WTC11 (cell line): ENCODE data around the gene STN1. TPM values are rescaled to one million over a fixed set of nuclear protein-coding genes. Genes with fewer than 3 reads are reported as not detected.
A peak's percentile ranks its signal among the peaks of the same experiment; 100 is the strongest.

Source experiments
- ATAC-seq: fragments of 200-7000 bp; cut with Tn5 transposase; 2 replicates; pipeline ENCODE4 v1.10.0; 2021; ENCODE audit warnings: mild to moderate bottlenecking, moderate library complexity
- CTCF ChIA-PET: fragments of 300-600 bp; sonication (Branson Sonifier 250); formaldehyde crosslinking; loops from one replicate; lab custom pipeline; 2021; ENCODE audit warnings: antibody characterized with exemption; lab: Charles Lee
- POLR2A ChIA-PET: fragments of 350-600 bp; sonication (Branson Sonifier 250); formaldehyde crosslinking; loops from one replicate; lab custom pipeline; 2021; ENCODE audit warnings: antibody characterized with exemption; lab: Charles Lee
- DNase-seq: peaks from one replicate; pipeline ENCODE4 v3.0.0; 2021; ENCODE audit warnings: low spot score
- H3K27ac Mint-ChIP-seq: 2 replicates; pipeline ENCODE4 v1.8.0; 2021; ENCODE audit warnings: mixed read lengths
- H3K27me3 Mint-ChIP-seq: 2 replicates; pipeline ENCODE4 v1.8.0; 2021; ENCODE audit warnings: low read depth, mild to moderate bottlenecking, moderate library complexity, mixed read lengths
- H3K36me3 Mint-ChIP-seq: 2 replicates; pipeline ENCODE4 v1.8.0; 2021; ENCODE audit warnings: mixed read lengths
- H3K4me1 Mint-ChIP-seq: 2 replicates; pipeline ENCODE4 v1.8.0; 2022; ENCODE audit warnings: mixed read lengths
- H3K4me3 Mint-ChIP-seq: 2 replicates; pipeline ENCODE4 v1.8.0; 2021; ENCODE audit warnings: mild to moderate bottlenecking, moderate library complexity, mixed read lengths
- H3K9me3 Mint-ChIP-seq: 2 replicates; pipeline ENCODE4 v1.8.0; 2021; ENCODE audit warnings: mixed read lengths
- AR ChIP-seq: fragments of 250-450 bp; sonication (Bioruptor Pico); IDR thresholded peaks from 2 replicates; pipeline ENCODE4 v1.9.0; 2021; ENCODE audit warnings: mild to moderate bottlenecking
- ATF6 ChIP-seq: sonication (generic); formaldehyde crosslinking; IDR thresholded peaks from 2 replicates; pipeline ENCODE4 v1.8.1; 2023; ENCODE audit warnings: mild to moderate bottlenecking, missing genetic modification reagents
- CBFB ChIP-seq: sonication (generic); formaldehyde crosslinking; IDR thresholded peaks from 2 replicates; pipeline ENCODE4 v1.8.1; 2022; ENCODE audit warnings: mild to moderate bottlenecking, low read depth, missing genetic modification reagents
- CREB1 ChIP-seq: sonication (generic); formaldehyde crosslinking; IDR thresholded peaks from 2 replicates; pipeline ENCODE4 v1.8.0; 2023; ENCODE audit warnings: mild to moderate bottlenecking, missing genetic modification reagents
- E2F4 ChIP-seq: sonication (generic); formaldehyde crosslinking; IDR thresholded peaks from 2 replicates; pipeline ENCODE4 v1.8.1; 2022; ENCODE audit warnings: low read depth, mild to moderate bottlenecking, moderate library complexity, missing genetic modification reagents, borderline replicate concordance
- EMX1 ChIP-seq: fragments of 250-450 bp; sonication (Bioruptor Pico); IDR thresholded peaks from 2 replicates; pipeline ENCODE4 v1.8.0; 2021; ENCODE audit warnings: mild to moderate bottlenecking
- ESRRA ChIP-seq: sonication (generic); formaldehyde crosslinking; IDR thresholded peaks from 2 replicates; pipeline ENCODE4 v1.8.1; 2022; ENCODE audit warnings: mild to moderate bottlenecking, missing genetic modification reagents, borderline replicate concordance
- FOXK1 ChIP-seq: sonication (generic); formaldehyde crosslinking; IDR thresholded peaks from 2 replicates; pipeline ENCODE4 v1.8.0; 2022; ENCODE audit warnings: mild to moderate bottlenecking, moderate library complexity, missing genetic modification reagents
- FOXP1 ChIP-seq: sonication (generic); formaldehyde crosslinking; IDR thresholded peaks from 2 replicates; pipeline ENCODE4 v1.8.0; 2022; ENCODE audit warnings: missing genetic modification reagents, mild to moderate bottlenecking, moderate library complexity, borderline replicate concordance
- HMGA2 ChIP-seq: fragments of 250-450 bp; sonication (Bioruptor Pico); IDR thresholded peaks from 2 replicates; pipeline ENCODE4 v1.4.0; 2021; ENCODE audit warnings: mild to moderate bottlenecking, moderate library complexity
- KAT7 ChIP-seq: sonication (generic); formaldehyde crosslinking; IDR thresholded peaks from 2 replicates; pipeline ENCODE4 v1.8.1; 2023; ENCODE audit warnings: missing genetic modification reagents, mild to moderate bottlenecking, borderline replicate concordance
- RELA ChIP-seq: sonication (generic); formaldehyde crosslinking; IDR thresholded peaks from 2 replicates; pipeline ENCODE4 v1.8.1; 2022; ENCODE audit warnings: missing genetic modification reagents, mild to moderate bottlenecking, borderline replicate concordance
- SMAD4 ChIP-seq: sonication (generic); formaldehyde crosslinking; IDR thresholded peaks from 2 replicates; pipeline ENCODE4 v1.8.0; 2022; ENCODE audit warnings: mild to moderate bottlenecking, missing genetic modification reagents
- USF2 ChIP-seq: sonication (generic); formaldehyde crosslinking; IDR thresholded peaks from 2 replicates; pipeline ENCODE4 v1.8.1; 2023; ENCODE audit warnings: mild to moderate bottlenecking, missing genetic modification reagents, moderate library complexity
- ZNF416 ChIP-seq: fragments of 250-450 bp; sonication (Bioruptor Pico); IDR thresholded peaks from 2 replicates; pipeline ENCODE4 v1.9.0; 2021; ENCODE audit warnings: mild to moderate bottlenecking, inconsistent platforms
- total RNA-seq: library from RNA; stranded (reverse); gene quantifications from 3 replicates; pipeline ENCODE4 v1.2.3, GENCODE V29; 2021
- TF ChIP-seq, protein P1 (sequence below): sonication (generic); formaldehyde crosslinking; IDR thresholded peaks from 2 replicates; pipeline ENCODE4 v1.8.0; 2023; ENCODE audit warnings: mild to moderate bottlenecking, missing genetic modification reagents
- TF ChIP-seq, protein P2 (sequence below): sonication (generic); formaldehyde crosslinking; IDR thresholded peaks from 2 replicates; pipeline ENCODE4 v1.8.1; 2022; ENCODE audit warnings: mild to moderate bottlenecking, moderate library complexity, missing genetic modification reagents
- TF ChIP-seq, protein P3 (sequence below): sonication (generic); formaldehyde crosslinking; IDR thresholded peaks from 2 replicates; pipeline ENCODE4 v1.8.1; 2023; ENCODE audit warnings: mild to moderate bottlenecking, missing genetic modification reagents
- TF ChIP-seq, protein P4 (sequence below): sonication (generic); formaldehyde crosslinking; IDR thresholded peaks from 2 replicates; pipeline ENCODE4 v1.8.1; 2022; ENCODE audit warnings: mild to moderate bottlenecking, missing genetic modification reagents, moderate library complexity, borderline replicate concordance

Gene STN1
- total RNA-seq, 1 experiment from 2014 or later = 13.9 TPM

DNA sequence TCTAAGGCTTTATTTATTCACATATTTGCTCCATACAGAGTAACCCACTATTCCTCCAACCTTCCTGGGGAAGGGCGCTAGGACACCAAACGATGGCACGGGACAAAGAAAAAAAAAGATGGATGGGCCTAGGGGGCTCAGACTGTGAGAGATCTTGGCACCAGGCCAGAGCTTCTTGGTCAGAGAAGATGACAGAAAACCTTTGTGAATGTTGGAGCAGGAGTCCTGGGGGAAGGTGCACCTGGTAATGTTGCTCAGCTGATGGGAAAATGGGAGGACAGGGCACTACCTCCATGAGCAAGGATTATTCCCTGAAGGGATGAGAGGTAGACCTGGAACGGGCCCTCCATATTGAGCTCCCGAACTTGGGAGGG lies 61.2 kb downstream of the STN1 start:
- H3K27me3 Mint-ChIP-seq = peaks cover 43% of the 10 kb centered on the region
- no peak for TF ChIP-seq HMGA2 (CRISPR knock-in tag)
- TF ChIP-seq, protein P1, sequence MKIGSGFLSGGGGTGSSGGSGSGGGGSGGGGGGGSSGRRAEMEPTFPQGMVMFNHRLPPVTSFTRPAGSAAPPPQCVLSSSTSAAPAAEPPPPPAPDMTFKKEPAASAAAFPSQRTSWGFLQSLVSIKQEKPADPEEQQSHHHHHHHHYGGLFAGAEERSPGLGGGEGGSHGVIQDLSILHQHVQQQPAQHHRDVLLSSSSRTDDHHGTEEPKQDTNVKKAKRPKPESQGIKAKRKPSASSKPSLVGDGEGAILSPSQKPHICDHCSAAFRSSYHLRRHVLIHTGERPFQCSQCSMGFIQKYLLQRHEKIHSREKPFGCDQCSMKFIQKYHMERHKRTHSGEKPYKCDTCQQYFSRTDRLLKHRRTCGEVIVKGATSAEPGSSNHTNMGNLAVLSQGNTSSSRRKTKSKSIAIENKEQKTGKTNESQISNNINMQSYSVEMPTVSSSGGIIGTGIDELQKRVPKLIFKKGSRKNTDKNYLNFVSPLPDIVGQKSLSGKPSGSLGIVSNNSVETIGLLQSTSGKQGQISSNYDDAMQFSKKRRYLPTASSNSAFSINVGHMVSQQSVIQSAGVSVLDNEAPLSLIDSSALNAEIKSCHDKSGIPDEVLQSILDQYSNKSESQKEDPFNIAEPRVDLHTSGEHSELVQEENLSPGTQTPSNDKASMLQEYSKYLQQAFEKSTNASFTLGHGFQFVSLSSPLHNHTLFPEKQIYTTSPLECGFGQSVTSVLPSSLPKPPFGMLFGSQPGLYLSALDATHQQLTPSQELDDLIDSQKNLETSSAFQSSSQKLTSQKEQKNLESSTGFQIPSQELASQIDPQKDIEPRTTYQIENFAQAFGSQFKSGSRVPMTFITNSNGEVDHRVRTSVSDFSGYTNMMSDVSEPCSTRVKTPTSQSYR (CRISPR knock-in tag) = no peak
- no peak for TF ChIP-seq FOXP1 (CRISPR knock-in tag)
- TF ChIP-seq, protein P2, sequence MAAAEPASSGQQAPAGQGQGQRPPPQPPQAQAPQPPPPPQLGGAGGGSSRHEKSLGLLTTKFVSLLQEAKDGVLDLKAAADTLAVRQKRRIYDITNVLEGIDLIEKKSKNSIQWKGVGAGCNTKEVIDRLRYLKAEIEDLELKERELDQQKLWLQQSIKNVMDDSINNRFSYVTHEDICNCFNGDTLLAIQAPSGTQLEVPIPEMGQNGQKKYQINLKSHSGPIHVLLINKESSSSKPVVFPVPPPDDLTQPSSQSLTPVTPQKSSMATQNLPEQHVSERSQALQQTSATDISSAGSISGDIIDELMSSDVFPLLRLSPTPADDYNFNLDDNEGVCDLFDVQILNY (CRISPR knock-in tag) = no peak
- TF ChIP-seq AR (CRISPR knock-in tag) = no peak
- TF ChIP-seq EMX1 (CRISPR knock-in tag) = no peak
- TF ChIP-seq ATF6 = no peak
- no peak for TF ChIP-seq SMAD4 (CRISPR knock-in tag)
- TF ChIP-seq ESRRA (CRISPR knock-in tag) = no peak
- no peak for TF ChIP-seq ZNF416
- no peak for TF ChIP-seq FOXK1 (CRISPR knock-in tag)
- ATAC-seq (no peak), DNase-seq (no peak)
- no peaks in the 10 kb centered on the region for H3K9me3 Mint-ChIP-seq
- no peaks in the 10 kb centered on the region for H3K36me3 Mint-ChIP-seq
- CTCF ChIA-PET = interaction anchor here (0.6 to 6.4 kb wide), 14 partner anchors 9 to 1057 kb away, joined by 3 to 64 read pairs (median 4); no protein-coding TSS in a partner anchor
- peaks cover 22% of the 10 kb centered on the region for H3K4me1 Mint-ChIP-seq
- peak overlapping the region; percentile 75 for H3K4me3 Mint-ChIP-seq
- POLR2A ChIA-PET = interaction anchor here (0.6 to 1.2 kb wide), 2 partner anchors 101 to 144 kb away, joined by 3 read pairs; no protein-coding TSS in a partner anchor
- H3K27ac Mint-ChIP-seq = no peak overlapping the region

- H3K27me3 Mint-ChIP-seq = peaks cover 43% of the 10 kb centered on the region
- peak overlapping the region; percentile 75 for H3K4me3 Mint-ChIP-seq
- no peaks in the 10 kb centered on the region for H3K9me3 Mint-ChIP-seq
- POLR2A ChIA-PET = interaction anchor here (0.6 to 1.2 kb wide), 3 partner anchors 98 to 143 kb away, joined by 3 to 6 read pairs (median 3); no protein-coding TSS in a partner anchor
- CTCF ChIA-PET = interaction anchor here (0.7 to 6.4 kb wide), 17 partner anchors 8 to 371 kb away, joined by 3 to 64 read pairs (median 5); no protein-coding TSS in a partner anchor
- H3K4me1 Mint-ChIP-seq = peaks cover 22% of the 10 kb centered on the region
- ATAC-seq (peak; percentile 8), DNase-seq (no peak)
- H3K27ac Mint-ChIP-seq = no peak overlapping the region
- no peaks in the 10 kb centered on the region for H3K36me3 Mint-ChIP-seq
- TF ChIP-seq, protein P3, sequence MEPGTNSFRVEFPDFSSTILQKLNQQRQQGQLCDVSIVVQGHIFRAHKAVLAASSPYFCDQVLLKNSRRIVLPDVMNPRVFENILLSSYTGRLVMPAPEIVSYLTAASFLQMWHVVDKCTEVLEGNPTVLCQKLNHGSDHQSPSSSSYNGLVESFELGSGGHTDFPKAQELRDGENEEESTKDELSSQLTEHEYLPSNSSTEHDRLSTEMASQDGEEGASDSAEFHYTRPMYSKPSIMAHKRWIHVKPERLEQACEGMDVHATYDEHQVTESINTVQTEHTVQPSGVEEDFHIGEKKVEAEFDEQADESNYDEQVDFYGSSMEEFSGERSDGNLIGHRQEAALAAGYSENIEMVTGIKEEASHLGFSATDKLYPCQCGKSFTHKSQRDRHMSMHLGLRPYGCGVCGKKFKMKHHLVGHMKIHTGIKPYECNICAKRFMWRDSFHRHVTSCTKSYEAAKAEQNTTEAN (CRISPR knock-in tag) = no peak
- TF ChIP-seq EMX1 (CRISPR knock-in tag) (no peak), E2F4 (no peak), CREB1 (CRISPR knock-in tag) (no peak), RELA (CRISPR knock-in tag) (no peak), USF2 (CRISPR knock-in tag) (0 out of 2 replicates have a peak, but pooled peaks have one; percentile 10), CBFB (CRISPR knock-in tag) (no peak), KAT7 (CRISPR knock-in tag) (0 out of 2 replicates have a peak, but pooled peaks have one; percentile 8)
- TF ChIP-seq, protein P4, sequence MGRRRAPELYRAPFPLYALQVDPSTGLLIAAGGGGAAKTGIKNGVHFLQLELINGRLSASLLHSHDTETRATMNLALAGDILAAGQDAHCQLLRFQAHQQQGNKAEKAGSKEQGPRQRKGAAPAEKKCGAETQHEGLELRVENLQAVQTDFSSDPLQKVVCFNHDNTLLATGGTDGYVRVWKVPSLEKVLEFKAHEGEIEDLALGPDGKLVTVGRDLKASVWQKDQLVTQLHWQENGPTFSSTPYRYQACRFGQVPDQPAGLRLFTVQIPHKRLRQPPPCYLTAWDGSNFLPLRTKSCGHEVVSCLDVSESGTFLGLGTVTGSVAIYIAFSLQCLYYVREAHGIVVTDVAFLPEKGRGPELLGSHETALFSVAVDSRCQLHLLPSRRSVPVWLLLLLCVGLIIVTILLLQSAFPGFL = no peak
Observed at GRCh38 chr10:103855852-103856796, 61.9 kb downstream of the STN1 start.
